ENCODE data around the gene CDO1.

- no peak for TF ChIP-seq POLR2A (IDR thresholded peaks at IDR 0.05; ENCODE audit: low read length)
- no peak for TF ChIP-seq GATA1 (IDR thresholded peaks at IDR 0.05; ENCODE audit: low read depth, low read length)
Observed at GRCh38 chr5:115835481-115835880, 19.0 kb upstream of the CDO1 start.
